GM12891 (cell line): ENCODE measurements around the gene CFDP1.

Source experiments
- DNase-seq: peaks from one replicate; pipeline ENCODE4 v3.0.0; 2011; ENCODE audit warnings: low spot score; ENCODE audit not compliant: insufficient read length
- FAIRE-seq: peaks from 2 replicates; lab custom pipeline; 2011; peaks lifted over from hg19 to GRCh38; lab: Jason Lieb, UNC
- PAX5 ChIP-seq: IDR thresholded peaks from 2 replicates; pipeline ENCODE4 v1.6.1; 2011; ENCODE audit warnings: low read length, moderate library complexity, mild to moderate bottlenecking; ENCODE audit not compliant: insufficient read depth, severe bottlenecking
- POLR2A ChIP-seq: IDR thresholded peaks from 2 replicates; pipeline ENCODE4 v1.6.1; 2011; ENCODE audit warnings: low read depth, low read length, control low read depth
- POLR2AphosphoS5 ChIP-seq: IDR thresholded peaks from 2 replicates; pipeline ENCODE4 v1.6.1; 2011; ENCODE audit warnings: low read depth, low read length, control low read depth
- POU2F2 ChIP-seq: IDR thresholded peaks from 2 replicates; pipeline ENCODE4 v1.6.1; 2011; ENCODE audit warnings: low read depth, mild to moderate bottlenecking, control low read depth, low read length, moderate library complexity
- SPI1 ChIP-seq: IDR thresholded peaks from 2 replicates; pipeline ENCODE4 v1.6.1; 2011; ENCODE audit warnings: low read depth, low read length, control low read depth
- TAF1 ChIP-seq: IDR thresholded peaks from 2 replicates; pipeline ENCODE4 v1.6.1; 2011; ENCODE audit warnings: low read depth, low read length, control low read depth

CFDP1 gene

DNA sequence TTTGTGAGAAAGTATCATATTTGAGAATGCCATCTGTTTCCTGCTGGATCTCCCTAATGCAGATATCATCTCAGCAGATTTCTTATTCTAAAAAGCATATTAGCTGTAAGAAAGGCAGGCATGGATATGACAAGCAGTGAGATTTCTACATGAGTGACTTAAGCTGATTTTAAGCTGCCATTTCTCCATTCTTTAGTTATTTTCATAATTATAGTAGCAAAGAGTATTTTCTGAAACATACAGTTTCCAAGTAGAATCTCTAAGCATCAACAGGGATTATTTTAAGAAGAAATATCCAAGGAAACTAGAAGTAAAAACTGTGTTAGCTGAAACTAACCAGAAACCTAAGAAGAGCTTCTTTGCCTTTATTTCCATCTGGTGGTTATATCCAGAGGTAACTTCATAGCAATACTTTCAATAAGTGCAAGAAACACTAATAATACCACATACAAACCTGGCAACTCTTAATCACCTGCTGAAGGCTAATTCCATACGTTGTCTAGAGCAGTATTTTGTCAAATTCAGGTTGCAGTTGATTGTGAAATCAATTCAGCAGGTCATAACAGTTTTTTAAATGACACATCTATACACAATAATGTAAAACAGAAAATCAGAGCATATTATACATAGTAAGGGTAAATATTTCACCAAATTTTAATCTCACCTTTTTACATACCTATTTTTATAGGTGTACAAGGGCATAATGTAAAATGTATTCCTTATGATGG, 42.2 kb downstream of the CFDP1 start:
- no peak for FAIRE-seq
- DNase-seq = no peak
- no peak for TF ChIP-seq POLR2AphosphoS5
- TF ChIP-seq SPI1 = no peak
- TF ChIP-seq POLR2A = no peak
- no peak for TF ChIP-seq POU2F2
- no peak for TF ChIP-seq PAX5
- TF ChIP-seq TAF1 = no peak

- DNase-seq (no peak), FAIRE-seq (no peak)
- TF ChIP-seq SPI1 (no peak), POU2F2 (no peak), TAF1 (no peak), POLR2AphosphoS5 (no peak), POLR2A (no peak), PAX5 (no peak)
These were observed 44.1 kb downstream of the CFDP1 start for GRCh38 chr16:75389096-75389690.

DNA sequence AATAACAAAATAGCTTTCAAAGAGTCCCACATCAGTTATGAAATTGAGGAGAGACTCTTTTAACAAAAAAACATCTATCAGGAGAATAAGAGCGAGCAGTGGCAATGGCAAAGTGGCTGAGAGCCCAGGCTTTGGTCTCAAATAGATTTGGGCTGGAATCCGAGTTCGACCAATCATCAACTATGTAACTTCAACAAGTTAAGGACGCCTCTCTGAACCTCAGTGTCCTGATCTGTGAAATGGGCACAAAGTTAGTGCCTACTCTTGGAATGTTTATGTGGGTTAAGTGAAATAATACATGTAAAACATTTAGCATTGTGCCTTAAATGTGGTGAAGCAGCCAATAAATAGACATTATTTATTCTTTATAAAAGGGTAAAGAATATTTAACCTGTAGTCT, 45.4 kb downstream of the CFDP1 start:
- FAIRE-seq = no peak
- DNase-seq = no peak
- TF ChIP-seq POLR2AphosphoS5 = no peak
- no peak for TF ChIP-seq POU2F2
- TF ChIP-seq POLR2A = no peak
- no peak for TF ChIP-seq SPI1
- TF ChIP-seq TAF1 = no peak
- no peak for TF ChIP-seq PAX5

DNA sequence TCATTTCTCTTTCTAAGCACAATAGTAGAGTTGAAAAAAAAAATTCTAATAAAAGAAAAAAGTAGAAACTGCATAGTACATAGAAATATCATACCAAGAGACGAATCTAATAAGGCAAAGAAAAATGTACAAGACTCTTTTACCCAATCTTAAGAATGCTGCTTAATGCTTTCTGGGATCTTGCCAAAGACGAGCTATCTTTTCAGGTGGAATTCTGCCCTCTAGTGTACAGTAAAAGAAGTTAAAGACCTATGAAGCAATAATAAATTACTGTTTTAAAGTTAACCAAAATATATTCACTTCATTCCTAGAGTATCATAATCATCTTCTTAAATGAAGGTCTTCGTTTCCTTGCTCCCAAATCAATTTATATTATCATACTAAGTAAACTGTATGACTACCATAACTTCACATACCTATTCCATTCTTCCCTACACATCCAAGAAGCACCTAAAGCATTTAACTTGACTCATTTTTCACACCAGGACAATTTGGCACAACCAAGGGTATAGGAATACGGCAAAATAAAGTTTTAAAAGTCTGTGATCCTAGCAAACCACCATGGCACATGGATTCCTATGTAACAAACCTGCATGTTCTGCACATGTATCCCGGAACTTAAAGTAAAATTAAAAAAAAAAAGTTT, 47.7 kb downstream of the CFDP1 start:
- DNase-seq (no peak), FAIRE-seq (no peak)
- TF ChIP-seq POLR2AphosphoS5 (no peak), POLR2A (no peak), PAX5 (no peak), TAF1 (no peak), POU2F2 (no peak), SPI1 (no peak)

GRCh38 chr16:75383141-75383540, 50.2 kb downstream of the CFDP1 start:
- FAIRE-seq (no peak), DNase-seq (no peak)
- TF ChIP-seq POLR2A = no peak
- no peak for TF ChIP-seq PAX5
- no peak for TF ChIP-seq SPI1
- TF ChIP-seq TAF1 = no peak

GRCh38 chr16:75382611-75383010, 50.7 kb downstream of the CFDP1 start:
- TF ChIP-seq PAX5 (no peak), POLR2AphosphoS5 (no peak), POLR2A (no peak), SPI1 (no peak), POU2F2 (no peak)
- DNase-seq (no peak), FAIRE-seq (no peak)

GRCh38 chr16:75380870-75381269, 52.4 kb downstream of the CFDP1 start:
- TF ChIP-seq SPI1 (no peak), POLR2A (no peak), POU2F2 (no peak), POLR2AphosphoS5 (no peak), PAX5 (no peak), TAF1 (no peak)
- DNase-seq = no peak
- FAIRE-seq = no peak

DNA sequence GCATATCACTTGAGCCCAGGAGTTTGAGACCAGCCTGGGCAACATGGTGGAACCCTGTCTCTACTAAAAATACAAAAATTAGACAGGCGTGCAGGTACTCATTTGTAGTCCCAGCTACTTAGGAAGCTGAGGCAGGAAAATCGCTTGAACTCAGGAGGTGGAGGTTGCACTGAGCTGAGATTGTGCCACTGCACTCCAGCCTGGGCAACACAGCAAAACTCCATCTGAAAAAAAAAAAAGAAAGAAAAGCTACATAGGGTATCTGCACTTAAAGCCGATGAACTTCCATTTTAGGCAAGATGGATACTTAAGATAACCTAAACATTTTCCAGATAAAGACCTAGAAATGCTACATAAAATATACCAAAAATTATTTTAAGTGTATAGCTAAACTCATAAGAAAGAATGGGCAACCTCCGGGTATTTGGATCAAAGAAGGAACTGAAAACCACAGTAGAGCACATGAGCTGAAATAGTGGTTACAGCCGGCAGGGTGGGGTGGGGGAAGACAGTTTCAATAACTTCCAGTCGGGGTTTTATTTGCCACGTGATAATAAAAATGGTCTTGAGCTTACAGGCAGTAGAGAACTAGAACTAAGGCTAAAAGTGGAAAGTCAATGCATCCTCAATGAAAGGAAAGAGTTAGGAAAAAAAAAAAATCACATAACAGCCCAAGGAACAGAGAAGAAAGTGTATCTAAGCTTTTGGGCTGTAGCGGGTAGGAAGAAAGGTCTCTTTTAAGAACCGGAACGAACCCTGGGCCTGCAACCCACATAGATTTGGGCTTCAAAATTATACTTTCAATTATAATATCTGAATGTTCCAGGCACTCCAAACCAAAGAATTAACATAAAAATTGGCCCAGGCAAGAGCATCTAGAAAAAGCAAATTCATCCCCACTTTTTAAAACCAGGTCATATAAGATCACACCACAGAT, 53.1 kb downstream of the CFDP1 start:
- peak; percentile 42; the same call in 1 of the 2 replicates for TF ChIP-seq POU2F2
- no peak for TF ChIP-seq POLR2A
- TF ChIP-seq PAX5 = no peak
- peak; percentile 98 for TF ChIP-seq SPI1
- FAIRE-seq (peak; percentile 38), DNase-seq (peak; percentile 27)

GRCh38 chr16:75379339-75379738, 54.0 kb downstream of the CFDP1 start:
- TF ChIP-seq TAF1 (no peak), POU2F2 (no peak), POLR2AphosphoS5 (no peak), PAX5 (no peak), SPI1 (no peak), POLR2A (no peak)
- FAIRE-seq (no peak), DNase-seq (no peak)
